ENCODE data around the gene DENND2A. TPM values are rescaled to one million over a fixed set of nuclear protein-coding genes. Genes with fewer than 3 reads are reported as not detected.
"Not testable (repeated sequence)": the region's sequence is repeated elsewhere in the genome, so short reads cannot be mapped to it uniquely, and the experiment has no call there.

Gene DENND2A
- total RNA-seq, 4 donors from 2014 or later, result 25.2 to 83.5 (median 46.5) TPM

- Histone ChIP-seq H3K4me3 (no peak overlapping the region), H3K27me3 (no peaks in the 10 kb centered on the region), H3K4me1 (peaks cover 0 to 10% (median 5%) of the 10 kb centered on the region in 3 donors), H3K27ac (no peak overlapping the region), H3K36me3 (no peaks in the 10 kb centered on the region), H3K9me3 (no peaks in the 10 kb centered on the region)
- TF ChIP-seq EP300 (IDR thresholded peaks at IDR 0.05) (no peak), CTCF (IDR thresholded peaks at IDR 0.05) (no peak), POLR2A (IDR thresholded peaks at IDR 0.05) (no peak), POLR2AphosphoS5 (IDR thresholded peaks at IDR 0.05) (no peak)
- ATAC-seq, result no peak
- 100% methylated on average over 1 of the region's 5 CpGs; no CpG with 5 or more reads in 1 of the 2 donors for WGBS, 2 donors (ENCODE audit: low coverage in 1 of 2)
These were observed 138.6 kb downstream of the DENND2A start for GRCh38 chr7:140501966-140502365.

- H3K4me1 ChIP-seq, H3K27me3 ChIP-seq, ATAC-seq, H3K27ac ChIP-seq, H3K4me3 ChIP-seq, H3K9me3 ChIP-seq, H3K36me3 ChIP-seq: not testable (repeated sequence)
- no CpG with 5 or more reads among the region's 7 CpGs for WGBS, 2 donors (ENCODE audit: low coverage in 1 of 2)
These were observed 142.8 kb downstream of the DENND2A start for GRCh38 chr7:140497807-140498206.

GRCh38 chr7:140497241-140497769 lies 143.3 kb downstream of the DENND2A start:
- no peak overlapping the region for H3K4me3 ChIP-seq
- no peak overlapping the region for H3K27ac ChIP-seq
- no peak for ATAC-seq
- no peaks in the 10 kb centered on the region for H3K27me3 ChIP-seq
- 67 to 71% methylated on average over 4 to 5 of the region's 5 CpGs for WGBS, 2 donors (ENCODE audit: low coverage in 1 of 2)
- TF ChIP-seq CTCF (IDR thresholded peaks at IDR 0.05) (no peak), POLR2A (IDR thresholded peaks at IDR 0.05) (no peak)
- no peaks in the 10 kb centered on the region for H3K4me1 ChIP-seq
- H3K36me3 ChIP-seq, result no peaks in the 10 kb centered on the region
- H3K9me3 ChIP-seq, result no peaks in the 10 kb centered on the region

- ATAC-seq, result no peak
- Histone ChIP-seq H3K9me3 (no peaks in the 10 kb centered on the region), H3K4me3 (no peak overlapping the region), H3K27me3 (no peaks in the 10 kb centered on the region), H3K27ac (no peak overlapping the region), H3K4me1 (no peaks in the 10 kb centered on the region), H3K36me3 (no peaks in the 10 kb centered on the region)
- WGBS, 2 donors (ENCODE audit: low coverage in 1 of 2), result 94 to 97% methylated on average over 5 to 8 of the region's 9 CpGs
- no peak for TF ChIP-seq EP300 (IDR thresholded peaks at IDR 0.05)
- TF ChIP-seq POLR2A (IDR thresholded peaks at IDR 0.05), result no peak
- no peak for TF ChIP-seq POLR2AphosphoS5 (IDR thresholded peaks at IDR 0.05)
- no peak for TF ChIP-seq CTCF (IDR thresholded peaks at IDR 0.05)
These were observed 145.0 kb downstream of the DENND2A start for GRCh38 chr7:140495514-140496097.

- peak; percentile 51 for ATAC-seq
- no peak for TF ChIP-seq EP300 (IDR thresholded peaks at IDR 0.05)
- no peak for TF ChIP-seq POLR2AphosphoS5 (IDR thresholded peaks at IDR 0.05)
- no peak for TF ChIP-seq CTCF (IDR thresholded peaks at IDR 0.05)
- TF ChIP-seq POLR2A (IDR thresholded peaks at IDR 0.05), result no peak
- Histone ChIP-seq H3K27ac (no peak overlapping the region), H3K9me3 (no peaks in the 10 kb centered on the region), H3K27me3 (no peaks in the 10 kb centered on the region), H3K4me1 (no peaks in the 10 kb centered on the region), H3K4me3 (no peak overlapping the region), H3K36me3 (no peaks in the 10 kb centered on the region)
- WGBS, 2 donors (ENCODE audit: low coverage in 1 of 2), result 75 to 88% methylated on average over 4 to 9 of the region's 9 CpGs
These were observed 145.7 kb downstream of the DENND2A start for GRCh38 chr7:140494867-140495266.

Measured in gastroesophageal sphincter (tissue), 4 donors.